ENCODE data around the gene TUBA4B.
"Not testable (repeated sequence)": the region's sequence is repeated elsewhere in the genome, so short reads cannot be mapped to it uniquely, and the experiment has no call there.

Gene TUBA4B

DNA sequence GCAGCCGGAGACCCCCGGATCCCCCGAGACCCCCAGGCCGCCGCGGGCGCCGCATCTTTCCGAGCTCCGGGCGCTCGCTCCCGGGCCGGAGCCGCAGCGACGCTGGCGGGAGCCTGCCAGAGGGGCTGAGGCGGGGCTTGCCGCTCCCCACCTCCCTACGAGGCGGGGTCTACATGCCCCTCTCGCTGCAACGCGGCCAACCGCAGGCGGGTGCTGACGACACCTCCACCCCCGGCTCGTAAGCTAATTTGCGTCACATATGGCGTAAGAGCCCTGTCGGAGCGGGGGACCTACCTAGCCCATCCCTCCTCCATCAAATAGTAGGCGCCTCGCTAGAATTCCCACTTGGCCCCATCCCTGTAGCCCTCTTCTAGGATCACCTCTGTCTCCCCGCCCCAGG, 56.2 kb downstream of the TUBA4B start, which contains the start of gene PTPRN:
Gene PTPRN (minus strand): TSS at position 124 of the 400 bp plus-strand sequence. CDS start 69 bp downstream, at position 55.
- no peak within 1 kb of the TSS for H3K27ac ChIP-seq (ENCODE audit: extremely low read depth, low read depth, low read length)
- H3K36me3 ChIP-seq (ENCODE audit: control insufficient read depth in 2 of 2, insufficient read depth in 1 of 2, low read length in 2 of 2), result no peaks in the 10 kb centered on the region
- POLR2A ChIA-PET, result no interaction called here
- H3K4me1 ChIP-seq (ENCODE audit: control insufficient read depth, insufficient read depth, low read length), result no peaks in the 10 kb centered on the region
- peak within 1 kb of the TSS; percentile 32 for H3K4me3 ChIP-seq (ENCODE audit: low read depth, low read length)
- CTCF ChIA-PET, result interaction anchor here (0.7 to 1.5 kb wide), 4 partner anchors 10 to 236 kb away, joined by 5 to 7 read pairs (median 6); no protein-coding TSS in a partner anchor
- TF ChIP-seq GLIS1 (tag by site-specific recombination; IDR thresholded peaks at IDR 0.05), result 0 out of 2 replicates have a peak, but pooled peaks have one; percentile 7
- TF ChIP-seq, protein P1, sequence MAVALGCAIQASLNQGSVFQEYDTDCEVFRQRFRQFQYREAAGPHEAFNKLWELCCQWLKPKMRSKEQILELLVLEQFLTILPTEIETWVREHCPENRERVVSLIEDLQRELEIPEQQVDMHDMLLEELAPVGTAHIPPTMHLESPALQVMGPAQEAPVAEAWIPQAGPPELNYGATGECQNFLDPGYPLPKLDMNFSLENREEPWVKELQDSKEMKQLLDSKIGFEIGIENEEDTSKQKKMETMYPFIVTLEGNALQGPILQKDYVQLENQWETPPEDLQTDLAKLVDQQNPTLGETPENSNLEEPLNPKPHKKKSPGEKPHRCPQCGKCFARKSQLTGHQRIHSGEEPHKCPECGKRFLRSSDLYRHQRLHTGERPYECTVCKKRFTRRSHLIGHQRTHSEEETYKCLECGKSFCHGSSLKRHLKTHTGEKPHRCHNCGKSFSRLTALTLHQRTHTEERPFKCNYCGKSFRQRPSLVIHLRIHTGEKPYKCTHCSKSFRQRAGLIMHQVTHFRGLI (tag by site-specific recombination; IDR thresholded peaks at IDR 0.05), result peak; percentile 51; the same call in 1 of the 2 replicates
- no peak for TF ChIP-seq RBAK (tag by site-specific recombination; IDR thresholded peaks at IDR 0.05)
- TF ChIP-seq, protein P2, sequence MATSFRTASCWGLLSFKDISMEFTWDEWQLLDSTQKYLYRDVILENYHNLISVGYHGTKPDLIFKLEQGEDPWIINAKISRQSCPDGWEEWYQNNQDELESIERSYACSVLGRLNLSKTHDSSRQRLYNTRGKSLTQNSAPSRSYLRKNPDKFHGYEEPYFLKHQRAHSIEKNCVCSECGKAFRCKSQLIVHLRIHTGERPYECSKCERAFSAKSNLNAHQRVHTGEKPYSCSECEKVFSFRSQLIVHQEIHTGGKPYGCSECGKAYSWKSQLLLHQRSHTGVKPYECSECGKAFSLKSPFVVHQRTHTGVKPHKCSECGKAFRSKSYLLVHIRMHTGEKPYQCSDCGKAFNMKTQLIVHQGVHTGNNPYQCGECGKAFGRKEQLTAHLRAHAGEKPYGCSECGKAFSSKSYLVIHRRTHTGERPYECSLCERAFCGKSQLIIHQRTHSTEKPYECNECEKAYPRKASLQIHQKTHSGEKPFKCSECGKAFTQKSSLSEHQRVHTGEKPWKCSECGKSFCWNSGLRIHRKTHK (tag by site-specific recombination; IDR thresholded peaks at IDR 0.05), result no peak
- no peak for TF ChIP-seq HOXC10 (CRISPR knock-in tag; IDR thresholded peaks at IDR 0.05)
- TF ChIP-seq ZBTB20 (tag by site-specific recombination; IDR thresholded peaks at IDR 0.05), result peak; percentile 80
- TF ChIP-seq ZBTB21 (tag by site-specific recombination; IDR thresholded peaks at IDR 0.05), result peak; percentile 70
- 0 out of 2 replicates have a peak, but pooled peaks have one; percentile 52 for TF ChIP-seq ZNF629 (tag by site-specific recombination; IDR thresholded peaks at IDR 0.05)
- peak; percentile 40 for TF ChIP-seq SP2 (tag by site-specific recombination; IDR thresholded peaks at IDR 0.05)
- TF ChIP-seq GLIS2 (tag by site-specific recombination; IDR thresholded peaks at IDR 0.05), result peak; percentile 9; the same call in 1 of the 2 replicates
- no peaks in the 10 kb centered on the region for H3K9me3 ChIP-seq (ENCODE audit: control insufficient read depth, insufficient read depth, low read depth, low read length)

DNA sequence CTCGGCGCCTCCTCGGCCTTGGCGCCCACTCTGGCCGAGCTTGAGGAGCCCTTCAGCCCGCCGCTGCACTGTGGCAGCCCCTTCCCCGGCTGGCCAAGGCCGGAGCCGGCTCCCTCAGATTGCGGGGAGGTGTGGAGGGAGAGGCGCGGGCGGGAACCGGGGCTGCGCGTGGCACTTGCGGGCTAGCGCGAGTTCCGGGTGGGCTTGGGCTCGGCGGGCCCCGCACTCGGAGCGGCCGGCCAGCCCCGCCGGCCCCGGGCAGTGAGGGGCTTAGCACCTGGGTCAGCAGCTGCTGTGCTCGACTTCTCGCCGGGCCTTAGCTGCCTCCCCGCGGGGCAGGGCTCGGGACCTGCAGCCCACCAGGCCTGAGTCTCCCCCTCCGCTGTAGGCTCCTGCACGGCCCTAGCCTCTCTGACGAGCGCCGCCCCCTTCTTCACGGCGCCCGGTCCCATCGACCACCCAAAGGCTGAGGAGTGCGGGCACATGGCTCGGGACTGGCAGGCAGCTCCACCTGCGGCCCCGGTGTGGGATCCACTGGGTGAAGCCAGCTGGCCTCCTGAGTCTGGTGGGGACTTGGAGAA, 59.7 kb downstream of the TUBA4B start:
- H3K4me3 ChIP-seq (ENCODE audit: low read depth, low read length); H3K27ac ChIP-seq (ENCODE audit: extremely low read depth, low read depth, low read length); H3K4me1 ChIP-seq (ENCODE audit: control insufficient read depth, insufficient read depth, low read length); H3K9me3 ChIP-seq (ENCODE audit: control insufficient read depth, insufficient read depth, low read depth, low read length); H3K36me3 ChIP-seq (ENCODE audit: control insufficient read depth in 2 of 2, insufficient read depth in 1 of 2, low read length in 2 of 2); CTCF ChIA-PET: not testable (repeated sequence)
- POLR2A ChIA-PET, result interaction anchor here (0.6 kb wide), 1 partner anchor 129 kb away, joined by 3 read pairs; no protein-coding TSS in a partner anchor

DNA sequence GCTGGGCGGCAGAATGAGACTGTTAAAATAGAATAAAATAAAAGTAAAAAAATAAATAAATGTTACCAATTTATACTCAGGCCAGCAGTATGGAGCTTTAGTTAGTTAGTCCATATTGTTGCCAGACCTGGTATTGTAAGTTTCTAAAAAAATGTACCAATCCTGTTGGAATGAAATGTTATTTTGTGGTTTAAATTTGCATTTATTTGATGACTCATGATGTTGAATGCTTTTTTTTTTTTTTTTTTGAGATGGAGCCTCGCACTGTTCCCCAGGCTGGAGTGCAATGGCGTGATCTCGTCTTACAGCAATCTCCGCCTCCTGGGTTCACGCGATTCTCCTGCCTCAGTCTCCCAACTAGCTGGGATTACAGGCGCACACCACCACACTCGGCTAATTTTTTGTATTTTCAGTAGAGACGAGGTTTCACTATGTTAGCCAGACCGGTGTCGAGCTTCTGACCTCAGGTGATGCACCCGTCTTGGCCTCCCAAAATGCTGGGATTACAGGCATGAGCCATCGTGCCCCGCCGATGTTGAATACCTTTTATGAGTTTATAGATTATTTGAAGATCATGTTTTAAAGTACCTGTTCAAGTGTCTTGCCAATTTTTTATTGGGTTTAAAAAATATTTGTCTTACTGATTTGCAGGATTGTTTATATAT, 61.9 kb downstream of the TUBA4B start:
- Histone ChIP-seq H3K27ac (ENCODE audit: extremely low read depth, low read depth, low read length) (no peak overlapping the region), H3K4me1 (ENCODE audit: control insufficient read depth, insufficient read depth, low read length) (no peaks in the 10 kb centered on the region), H3K9me3 (ENCODE audit: control insufficient read depth, insufficient read depth, low read depth, low read length) (no peaks in the 10 kb centered on the region), H3K4me3 (ENCODE audit: low read depth, low read length) (no peak overlapping the region), H3K36me3 (ENCODE audit: control insufficient read depth in 2 of 2, insufficient read depth in 1 of 2, low read length in 2 of 2) (no peaks in the 10 kb centered on the region)
- ChIA-PET POLR2A (interaction anchor here (0.6 kb wide), 1 partner anchor 36 kb away, joined by 3 read pairs; no protein-coding TSS in a partner anchor), CTCF (interaction anchor here (0.7 to 1.0 kb wide), 4 partner anchors 16 to 155 kb away, joined by 3 to 7 read pairs (median 4); no protein-coding TSS in a partner anchor)
- no peak for TF ChIP-seq ZNF654 (tag by site-specific recombination; IDR thresholded peaks at IDR 0.05; ENCODE audit: low read depth)
- TF ChIP-seq SCRT2 (tag by site-specific recombination; IDR thresholded peaks at IDR 0.05), result no peak
- TF ChIP-seq ZNF629 (tag by site-specific recombination; IDR thresholded peaks at IDR 0.05), result no peak
- no peak for TF ChIP-seq ZNF146 (tag by site-specific recombination; IDR thresholded peaks at IDR 0.05)
- TF ChIP-seq, protein P3, sequence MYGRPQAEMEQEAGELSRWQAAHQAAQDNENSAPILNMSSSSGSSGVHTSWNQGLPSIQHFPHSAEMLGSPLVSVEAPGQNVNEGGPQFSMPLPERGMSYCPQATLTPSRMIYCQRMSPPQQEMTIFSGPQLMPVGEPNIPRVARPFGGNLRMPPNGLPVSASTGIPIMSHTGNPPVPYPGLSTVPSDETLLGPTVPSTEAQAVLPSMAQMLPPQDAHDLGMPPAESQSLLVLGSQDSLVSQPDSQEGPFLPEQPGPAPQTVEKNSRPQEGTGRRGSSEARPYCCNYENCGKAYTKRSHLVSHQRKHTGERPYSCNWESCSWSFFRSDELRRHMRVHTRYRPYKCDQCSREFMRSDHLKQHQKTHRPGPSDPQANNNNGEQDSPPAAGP (tag by site-specific recombination; IDR thresholded peaks at IDR 0.05), result no peak
- TF ChIP-seq, protein P4, sequence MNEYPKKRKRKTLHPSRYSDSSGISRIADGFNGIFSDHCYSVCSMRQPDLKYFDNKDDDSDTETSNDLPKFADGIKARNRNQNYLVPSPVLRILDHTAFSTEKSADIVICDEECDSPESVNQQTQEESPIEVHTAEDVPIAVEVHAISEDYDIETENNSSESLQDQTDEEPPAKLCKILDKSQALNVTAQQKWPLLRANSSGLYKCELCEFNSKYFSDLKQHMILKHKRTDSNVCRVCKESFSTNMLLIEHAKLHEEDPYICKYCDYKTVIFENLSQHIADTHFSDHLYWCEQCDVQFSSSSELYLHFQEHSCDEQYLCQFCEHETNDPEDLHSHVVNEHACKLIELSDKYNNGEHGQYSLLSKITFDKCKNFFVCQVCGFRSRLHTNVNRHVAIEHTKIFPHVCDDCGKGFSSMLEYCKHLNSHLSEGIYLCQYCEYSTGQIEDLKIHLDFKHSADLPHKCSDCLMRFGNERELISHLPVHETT (tag by site-specific recombination; IDR thresholded peaks at IDR 0.05), result no peak
- no peak for TF ChIP-seq MEIS1 (CRISPR knock-in tag; IDR thresholded peaks at IDR 0.05; ENCODE audit: borderline replicate concordance)
- TF ChIP-seq BCL11B (tag by site-specific recombination; IDR thresholded peaks at IDR 0.05; ENCODE audit: low read depth), result no peak
- TF ChIP-seq ZNF292 (tag by site-specific recombination; IDR thresholded peaks at IDR 0.05; ENCODE audit: borderline replicate concordance, low read depth), result no peak
- TF ChIP-seq ZNF600 (tag by site-specific recombination; IDR thresholded peaks at IDR 0.05), result no peak

Measured in HEK293 (cell line).